Transverse colon (tissue), 3 donors: ENCODE measurements around the gene ZNF33B.

Source experiments
- POLR2A ChIP-seq: fragments of 450-650 bp; IDR thresholded peaks from one replicate; pipeline ENCODE4 v1.6.1; 2016; ENCODE audit warnings: antibody characterized with exemption, mild to moderate bottlenecking, moderate library complexity
- TF ChIP-seq, protein P1 (sequence below), 5 experiments: fragments of 200-600 bp in 3 of 5; fragments of 450-650 bp in 2 of 5; sonication (generic) in 3 of 5; IDR thresholded peaks; 1 replicate in 2 of 5; 2 replicates in 3 of 5; pipeline ENCODE4 v1.5.1; 2016 to 2017; ENCODE audit warnings: antibody characterized with exemption in 5 of 5, inconsistent platforms in 3 of 5, mild to moderate bottlenecking in 2 of 5, moderate library complexity in 1 of 5

DNA sequence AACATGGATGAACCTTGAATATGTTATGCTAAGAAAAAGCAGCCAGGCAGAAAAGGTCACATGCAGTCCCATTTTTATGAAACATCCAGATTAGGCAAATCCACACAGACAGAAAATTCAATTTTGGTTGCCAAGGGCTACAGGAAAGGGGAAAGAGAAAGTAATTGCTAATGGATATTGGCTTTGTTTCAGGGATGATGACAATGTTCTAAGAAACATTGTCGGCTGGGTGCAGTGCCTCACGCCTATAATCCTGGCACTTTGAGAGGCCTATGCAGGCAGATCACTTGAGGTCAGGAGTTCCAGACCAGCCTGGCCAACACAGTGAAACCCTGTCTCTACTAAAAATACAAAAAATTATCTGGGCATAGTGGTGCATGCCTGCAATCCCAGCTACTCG, 23.0 kb downstream of the ZNF33B start:
- TF ChIP-seq, protein P1, sequence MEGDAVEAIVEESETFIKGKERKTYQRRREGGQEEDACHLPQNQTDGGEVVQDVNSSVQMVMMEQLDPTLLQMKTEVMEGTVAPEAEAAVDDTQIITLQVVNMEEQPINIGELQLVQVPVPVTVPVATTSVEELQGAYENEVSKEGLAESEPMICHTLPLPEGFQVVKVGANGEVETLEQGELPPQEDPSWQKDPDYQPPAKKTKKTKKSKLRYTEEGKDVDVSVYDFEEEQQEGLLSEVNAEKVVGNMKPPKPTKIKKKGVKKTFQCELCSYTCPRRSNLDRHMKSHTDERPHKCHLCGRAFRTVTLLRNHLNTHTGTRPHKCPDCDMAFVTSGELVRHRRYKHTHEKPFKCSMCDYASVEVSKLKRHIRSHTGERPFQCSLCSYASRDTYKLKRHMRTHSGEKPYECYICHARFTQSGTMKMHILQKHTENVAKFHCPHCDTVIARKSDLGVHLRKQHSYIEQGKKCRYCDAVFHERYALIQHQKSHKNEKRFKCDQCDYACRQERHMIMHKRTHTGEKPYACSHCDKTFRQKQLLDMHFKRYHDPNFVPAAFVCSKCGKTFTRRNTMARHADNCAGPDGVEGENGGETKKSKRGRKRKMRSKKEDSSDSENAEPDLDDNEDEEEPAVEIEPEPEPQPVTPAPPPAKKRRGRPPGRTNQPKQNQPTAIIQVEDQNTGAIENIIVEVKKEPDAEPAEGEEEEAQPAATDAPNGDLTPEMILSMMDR (IDR thresholded peaks at IDR 0.05): no peak
- no peak for TF ChIP-seq POLR2A
